ENCODE measurements around the gene SDCCAG8.

SDCCAG8 gene

GRCh38 chr1:243501002-243501401, 245.2 kb downstream of the SDCCAG8 start:
- DNase-seq (ENCODE audit: low read depth in 3 of 3) = no peak

GRCh38 chr1:243503155-243503554, 247.3 kb downstream of the SDCCAG8 start:
- no peak for DNase-seq (ENCODE audit: low read depth in 3 of 3)

DNA sequence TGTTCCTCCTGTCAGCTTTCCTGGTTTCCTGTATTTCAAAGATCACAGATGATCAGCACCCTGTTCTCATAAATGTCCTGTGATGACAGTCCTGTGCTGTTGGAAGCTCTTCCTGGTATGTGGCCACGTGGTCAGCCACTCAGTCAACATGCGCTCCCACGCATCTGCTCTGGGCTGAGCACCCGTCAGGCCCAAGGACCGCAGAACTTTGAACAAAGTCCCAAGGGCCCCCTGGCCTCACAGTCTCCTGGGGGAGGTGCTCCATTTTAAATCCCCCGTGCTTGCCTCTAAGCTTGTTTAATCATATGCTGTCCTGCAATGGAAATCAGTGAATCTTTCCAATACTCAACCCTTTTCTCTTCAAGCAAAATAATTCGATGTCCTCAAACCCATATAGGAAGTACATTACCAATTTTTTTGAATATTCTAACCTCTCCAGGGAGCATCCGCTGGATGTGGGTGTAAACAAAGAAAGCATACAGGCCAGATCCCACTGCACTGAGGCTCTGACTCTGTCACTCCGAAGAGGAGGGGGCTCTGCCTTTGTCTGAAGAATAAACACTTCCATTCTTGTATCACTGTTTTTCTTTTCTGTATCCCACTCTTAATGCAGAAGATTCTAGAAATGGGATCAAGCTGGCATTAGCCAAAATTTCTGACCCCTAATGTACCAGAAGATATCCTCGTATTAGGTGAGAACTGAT, 250.3 kb downstream of the SDCCAG8 start:
- no peak for DNase-seq (ENCODE audit: low read depth in 3 of 3)

GRCh38 chr1:243507001-243507671, 251.3 kb downstream of the SDCCAG8 start:
- DNase-seq (ENCODE audit: low read depth in 3 of 3) = no peak

DNA sequence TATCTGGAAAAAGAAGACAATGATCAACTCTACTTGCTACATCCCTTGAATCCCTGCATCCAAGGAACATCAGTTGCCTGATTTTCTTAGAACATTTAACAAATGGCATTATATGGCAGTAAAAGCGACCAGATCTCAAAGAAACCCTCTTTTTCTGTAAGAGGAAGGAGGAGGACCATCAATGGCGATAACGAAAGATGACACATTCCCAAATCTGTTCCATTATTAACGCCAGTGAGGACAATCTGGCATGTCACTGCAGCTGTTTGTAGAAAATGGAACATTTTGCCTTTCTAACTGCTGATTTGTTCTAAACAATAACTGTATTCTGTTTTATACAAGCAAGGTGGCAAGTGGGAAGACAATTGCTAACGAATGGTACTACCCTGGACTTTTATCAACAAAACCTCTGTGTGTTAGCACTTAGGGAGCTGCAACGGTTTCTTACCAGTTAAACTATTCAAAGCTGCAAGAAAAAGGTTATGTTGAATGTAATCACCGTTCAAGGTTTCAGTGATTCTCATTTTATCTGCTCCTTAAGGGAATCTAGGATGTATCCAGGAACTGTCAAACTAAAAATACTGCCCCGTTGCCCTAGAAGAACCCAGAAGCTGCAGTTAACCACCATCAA, 251.9 kb downstream of the SDCCAG8 start:
- DNase-seq (ENCODE audit: low read depth in 3 of 3) = no peak

- DNase-seq (ENCODE audit: low read depth in 3 of 3) = no peak
Observed at GRCh38 chr1:243508303-243508713, 252.5 kb downstream of the SDCCAG8 start.

- no peak for DNase-seq (ENCODE audit: low read depth in 3 of 3)
Observed at GRCh38 chr1:243508943-243509342, 253.1 kb downstream of the SDCCAG8 start.

DNA sequence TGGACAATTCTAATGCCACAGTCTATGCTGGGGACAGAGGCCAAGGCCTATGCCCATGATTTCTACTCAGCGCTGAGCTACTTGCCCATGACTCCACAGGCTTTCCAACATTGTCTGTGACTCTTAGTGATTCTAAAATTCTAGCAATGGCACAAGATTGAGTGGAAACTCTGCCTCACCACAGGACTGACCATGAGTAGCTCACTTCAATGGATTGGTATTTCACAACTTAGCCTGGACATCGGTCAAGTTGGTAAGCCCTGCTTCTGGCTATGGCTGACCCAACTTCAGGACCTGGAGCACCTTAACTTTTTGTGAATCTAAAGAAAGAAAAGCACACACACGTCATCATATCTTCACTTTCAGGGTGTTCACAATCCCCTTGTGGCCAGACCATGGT, 255.1 kb downstream of the SDCCAG8 start:
- no peak for DNase-seq (ENCODE audit: low read depth in 3 of 3)

GRCh38 chr1:243513726-243514491, 258.1 kb downstream of the SDCCAG8 start:
- no peak for DNase-seq (ENCODE audit: low read depth in 3 of 3)

DNA sequence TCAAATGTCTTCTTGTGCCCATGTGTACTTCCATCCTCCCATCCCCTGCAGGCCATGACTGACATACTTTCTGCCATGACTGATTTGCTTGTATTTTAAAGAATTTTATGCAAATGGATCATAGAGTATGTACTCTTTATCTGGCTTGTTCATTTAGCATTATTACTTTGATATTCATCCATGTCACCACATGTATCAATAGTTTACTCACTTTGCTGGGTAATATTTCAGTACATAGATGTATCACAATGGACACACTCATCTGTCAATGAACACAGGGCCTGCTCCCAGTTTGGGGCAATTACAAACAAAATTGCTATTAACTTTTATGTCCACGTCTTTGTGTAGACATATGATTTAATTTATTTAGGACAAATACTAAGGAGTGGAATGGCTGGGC, 259.1 kb downstream of the SDCCAG8 start:
- DNase-seq (ENCODE audit: low read depth in 3 of 3) = no peak

GRCh38 chr1:243520831-243521230, 265.0 kb downstream of the SDCCAG8 start:
- DNase-seq (ENCODE audit: low read depth in 3 of 3) = no peak

GRCh38 chr1:243523766-243524165, 267.9 kb downstream of the SDCCAG8 start:
- no peak for DNase-seq (ENCODE audit: low read depth in 3 of 3)

DNA sequence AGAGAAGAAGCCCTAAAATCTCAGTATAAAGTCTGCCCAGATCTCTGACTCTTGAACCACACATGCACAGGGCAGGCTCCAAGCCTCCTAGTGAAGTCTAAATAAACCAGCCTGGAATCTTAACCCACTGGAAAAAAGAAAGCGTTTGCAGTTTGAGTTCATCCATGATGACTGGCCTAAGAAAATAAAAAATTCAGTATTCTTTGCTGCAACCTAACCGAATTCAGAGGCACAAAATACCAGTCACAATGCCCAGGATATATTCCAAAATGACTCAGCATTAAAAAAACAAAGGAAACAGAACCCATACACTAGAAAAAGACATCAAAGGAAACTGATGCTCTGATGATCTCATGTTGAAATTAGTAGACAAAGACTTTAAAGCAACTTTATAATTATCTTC, 269.2 kb downstream of the SDCCAG8 start:
- no peak for DNase-seq (ENCODE audit: low read depth in 3 of 3)

GRCh38 chr1:243526180-243526579, 270.3 kb downstream of the SDCCAG8 start:
- no peak for DNase-seq (ENCODE audit: low read depth in 3 of 3)

GRCh38 chr1:243528459-243529121, 272.7 kb downstream of the SDCCAG8 start:
- DNase-seq (ENCODE audit: low read depth in 3 of 3) = no peak

DNA sequence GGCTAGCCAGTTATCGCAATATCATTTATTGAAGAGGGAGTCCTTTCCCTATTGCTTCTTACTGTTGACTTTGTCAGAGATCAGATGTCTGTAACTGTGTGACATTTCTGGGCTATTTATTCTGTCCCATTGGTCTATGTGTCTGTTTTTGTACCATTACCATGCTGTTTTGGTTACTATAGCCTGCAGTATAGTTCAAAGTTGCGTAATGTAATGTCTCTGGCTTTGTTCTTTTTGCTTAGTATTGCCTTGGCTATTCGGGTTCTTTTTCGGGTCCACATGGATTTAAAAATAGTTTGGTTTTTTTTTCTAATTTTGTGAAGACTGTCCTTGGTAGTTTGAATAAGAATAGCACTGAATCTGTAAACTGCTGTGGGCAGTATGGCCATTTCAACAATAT, 273.7 kb downstream of the SDCCAG8 start:
- no peak for DNase-seq (ENCODE audit: low read depth in 3 of 3)

DNA sequence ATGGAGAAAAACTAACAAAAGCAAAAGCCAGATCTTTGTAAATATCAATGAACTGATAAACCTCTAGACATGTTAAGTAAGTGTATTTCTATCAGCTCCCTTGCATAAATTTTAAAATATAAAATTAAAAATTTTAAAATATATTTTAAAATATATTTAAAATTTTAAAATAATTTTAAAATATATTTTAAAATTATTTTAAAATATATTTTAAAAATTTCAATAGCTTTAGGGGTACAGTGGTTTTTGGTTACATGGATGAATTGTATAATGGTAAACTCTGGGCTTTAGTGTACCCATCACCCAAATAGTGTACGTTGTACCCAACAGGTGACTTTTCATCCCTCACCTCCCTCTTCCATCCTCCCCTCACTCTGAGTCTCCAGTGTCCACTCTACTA, 279.2 kb downstream of the SDCCAG8 start:
- no peak for DNase-seq (ENCODE audit: low read depth in 3 of 3)

DNA sequence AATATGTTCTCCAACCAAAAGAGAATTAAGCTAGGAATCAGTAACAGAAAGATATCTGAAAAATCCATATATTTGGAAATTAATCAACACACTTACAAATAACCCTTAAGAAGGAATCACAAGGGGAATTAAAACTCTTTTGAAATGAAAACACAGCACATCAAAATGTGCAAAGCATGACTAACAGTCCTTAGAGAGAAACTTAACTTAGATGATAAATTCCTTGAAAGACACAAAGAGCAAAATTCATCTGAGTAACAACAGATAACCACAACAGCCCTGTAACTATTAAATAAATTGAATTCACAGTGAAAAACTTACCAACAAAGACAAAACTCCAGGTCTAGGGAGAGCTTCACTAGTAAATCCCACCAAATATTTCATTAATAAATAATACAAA, 283.8 kb downstream of the SDCCAG8 start:
- no peak for DNase-seq (ENCODE audit: low read depth in 3 of 3)

GRCh38 chr1:243542739-243543415, 287.0 kb downstream of the SDCCAG8 start:
- DNase-seq (ENCODE audit: low read depth in 3 of 3) = no peak

DNA sequence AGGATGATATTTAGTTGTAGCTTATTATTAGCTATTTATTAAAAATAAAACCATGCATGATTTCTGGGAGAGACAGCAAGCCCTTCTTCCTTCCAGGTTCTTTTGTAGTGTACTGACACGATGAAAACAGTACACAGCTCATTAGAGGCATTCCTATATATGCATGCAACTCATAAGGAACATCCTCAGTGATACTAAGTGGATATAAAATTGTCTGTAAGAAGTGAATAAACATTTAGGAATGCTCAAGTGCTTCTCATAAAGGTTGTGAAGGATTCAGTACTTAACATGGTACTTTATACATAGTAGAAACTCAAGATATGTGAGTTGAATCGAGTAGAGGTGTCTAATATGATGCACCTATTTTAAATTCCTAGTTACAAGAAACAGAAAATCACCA, 287.7 kb downstream of the SDCCAG8 start:
- DNase-seq (ENCODE audit: low read depth in 3 of 3) = no peak

GRCh38 chr1:243546457-243546856, 290.6 kb downstream of the SDCCAG8 start:
- no peak for DNase-seq (ENCODE audit: low read depth in 3 of 3)
